Left lung (tissue), 10 donors: Measurements from ENCODE around the gene THTPA. TPM values are rescaled to one million over a fixed set of nuclear protein-coding genes. Genes with fewer than 3 reads are reported as not detected.

Experiments
- ATAC-seq: fragments of 200-7000 bp; cut with Tn5 transposase; one replicate; pipeline ENCODE4 v1.9.1; 2020; ENCODE audit warnings: moderate library complexity
- DNase-seq, 4 donors: peaks; one replicate each; pipeline ENCODE4 v3.0.0-alpha.2; 2013 to 2020
- H3K27ac ChIP-seq, 2 donors: fragments of 200-600 bp; sonication (generic) in 1 of 2; one replicate each; pipeline versions ENCODE4 v1.5.0 to v1.8.0; 2020 to 2021
- H3K27me3 ChIP-seq, 2 donors: fragments of 200-600 bp; sonication (generic) in 1 of 2; one replicate each; pipeline versions ENCODE4 v1.5.0 to v1.8.0; 2020 to 2021
- H3K36me3 ChIP-seq, 2 donors: fragments of 200-600 bp; sonication (generic) in 1 of 2; one replicate each; pipeline versions ENCODE4 v1.5.0 to v1.8.0; 2020 to 2021
- H3K4me1 ChIP-seq, 2 donors: fragments of 200-600 bp; one replicate each; pipeline ENCODE4 v1.8.0; 2021
- H3K4me3 ChIP-seq, 2 donors: fragments of 200-600 bp; sonication (generic) in 1 of 2; one replicate each; pipeline versions ENCODE4 v1.5.0 to v1.8.0; 2020 to 2021; ENCODE audit warnings: mild to moderate bottlenecking in 1 of 2
- H3K9me3 ChIP-seq, 2 donors: fragments of 200-600 bp; sonication (generic) in 1 of 2; one replicate each; pipeline versions ENCODE4 v1.5.0 to v1.8.0; 2020 to 2021
- intact Hi-C, 2 donors: fragments of 100-400 bp; cut with DNase I; formaldehyde crosslinking; loops; one replicate each; pipeline versions ENCODE4 v1.11.2 to v1.14.2; 2022
- polyA plus RNA-seq, 6 donors: library from polyadenylated mRNA; unstranded; fragments of 120-200 nt; gene quantifications; one replicate each; pipeline ENCODE4 v1.2.1, GENCODE V29; 2013; ENCODE audit not compliant: insufficient read length in 6 of 6
- total RNA-seq, 2 donors: library from RNA; stranded (reverse); fragmentation: NEBNext Ultra II Directional; extraction: Animal tissue kit (Norgen Biotek cat#: 25700); gene quantifications; one replicate each; pipeline ENCODE4 v1.2.1, GENCODE V29; 2021
- TF ChIP-seq, protein P1 (sequence below), 2 donors: fragments of 200-600 bp; sonication (generic) in 1 of 2; IDR thresholded peaks; one replicate each; pipeline versions ENCODE4 v1.5.0 to v1.8.0; 2021; ENCODE audit warnings: antibody characterized with exemption in 2 of 2
- donor health status: DM: no; HTN: yes; CAD: no.
- donor health status: DM: no; HTN: no; CAD: no.

THTPA gene
- total and polyA plus RNA-seq, 8 donors: 10.7 to 20.3 (median 12.6) TPM

DNA sequence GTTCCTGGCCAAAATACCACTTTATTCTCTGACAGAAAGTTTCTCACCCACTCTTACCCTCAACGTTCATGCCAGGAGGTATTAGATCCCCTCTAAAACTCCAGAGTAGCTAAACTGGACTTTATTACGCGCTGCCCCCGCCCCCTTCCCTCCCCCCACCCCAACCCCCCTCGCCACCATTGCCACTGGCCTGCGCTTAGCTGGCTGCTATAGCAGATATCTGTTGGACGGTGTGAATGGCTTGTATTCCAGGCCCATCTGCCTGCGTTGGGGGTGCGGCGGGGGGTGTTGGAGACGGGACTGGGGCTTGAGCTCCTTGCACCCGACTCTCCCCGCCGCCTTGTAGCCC is 564 bp upstream of the THTPA start:
- ATAC-seq: no peak
- H3K27ac ChIP-seq: peak overlapping the region; percentile 90 to 94
- peaks cover 18 to 32% of the 10 kb centered on the region in 2 donors for H3K4me1 ChIP-seq
- H3K27me3 ChIP-seq: peaks cover 0 to 2% of the 10 kb centered on the region in 2 donors
- no peaks in the 10 kb centered on the region for H3K9me3 ChIP-seq
- intact Hi-C loops: no loop called here
- no peak for DNase-seq
- H3K4me3 ChIP-seq: peak overlapping the region; percentile 84 to 85
- peaks cover 0 to 20% of the 10 kb centered on the region in 2 donors for H3K36me3 ChIP-seq
- TF ChIP-seq, protein P1, sequence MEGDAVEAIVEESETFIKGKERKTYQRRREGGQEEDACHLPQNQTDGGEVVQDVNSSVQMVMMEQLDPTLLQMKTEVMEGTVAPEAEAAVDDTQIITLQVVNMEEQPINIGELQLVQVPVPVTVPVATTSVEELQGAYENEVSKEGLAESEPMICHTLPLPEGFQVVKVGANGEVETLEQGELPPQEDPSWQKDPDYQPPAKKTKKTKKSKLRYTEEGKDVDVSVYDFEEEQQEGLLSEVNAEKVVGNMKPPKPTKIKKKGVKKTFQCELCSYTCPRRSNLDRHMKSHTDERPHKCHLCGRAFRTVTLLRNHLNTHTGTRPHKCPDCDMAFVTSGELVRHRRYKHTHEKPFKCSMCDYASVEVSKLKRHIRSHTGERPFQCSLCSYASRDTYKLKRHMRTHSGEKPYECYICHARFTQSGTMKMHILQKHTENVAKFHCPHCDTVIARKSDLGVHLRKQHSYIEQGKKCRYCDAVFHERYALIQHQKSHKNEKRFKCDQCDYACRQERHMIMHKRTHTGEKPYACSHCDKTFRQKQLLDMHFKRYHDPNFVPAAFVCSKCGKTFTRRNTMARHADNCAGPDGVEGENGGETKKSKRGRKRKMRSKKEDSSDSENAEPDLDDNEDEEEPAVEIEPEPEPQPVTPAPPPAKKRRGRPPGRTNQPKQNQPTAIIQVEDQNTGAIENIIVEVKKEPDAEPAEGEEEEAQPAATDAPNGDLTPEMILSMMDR (IDR thresholded peaks at IDR 0.05): no peak

DNA sequence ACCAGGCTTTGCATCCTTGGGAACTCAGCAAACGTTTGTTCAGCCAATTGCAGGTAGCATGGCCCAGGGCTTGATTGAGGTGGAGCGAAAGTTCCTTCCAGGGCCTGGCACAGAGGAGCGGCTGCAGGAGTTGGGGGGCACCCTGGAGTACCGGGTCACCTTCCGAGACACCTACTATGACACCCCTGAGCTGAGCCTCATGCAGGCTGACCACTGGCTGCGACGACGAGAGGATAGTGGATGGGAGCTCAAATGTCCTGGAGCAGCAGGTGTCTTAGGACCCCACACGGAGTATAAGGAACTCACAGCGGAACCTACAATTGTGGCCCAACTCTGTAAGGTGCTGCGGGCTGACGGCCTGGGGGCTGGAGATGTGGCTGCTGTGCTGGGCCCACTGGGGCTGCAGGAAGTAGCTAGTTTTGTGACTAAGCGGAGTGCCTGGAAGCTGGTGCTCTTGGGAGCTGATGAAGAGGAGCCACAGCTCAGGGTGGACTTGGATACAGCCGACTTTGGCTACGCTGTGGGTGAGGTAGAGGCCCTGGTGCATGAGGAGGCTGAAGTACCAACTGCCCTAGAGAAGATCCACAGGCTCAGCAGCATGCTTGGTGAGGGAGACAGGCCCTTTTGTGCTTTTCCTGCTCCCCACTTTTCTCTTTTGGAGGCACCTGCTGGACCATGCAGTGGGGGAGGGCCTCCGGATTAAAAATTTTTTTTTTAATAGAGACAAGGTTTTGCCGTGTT is 799 bp downstream of the THTPA start:
- Histone ChIP-seq H3K27ac (peak overlapping the region; percentile 90 to 94), H3K4me3 (peak overlapping the region; percentile 84 to 85), H3K36me3 (peaks cover 0 to 34% of the 10 kb centered on the region in 2 donors), H3K4me1 (peaks cover 18 to 29% of the 10 kb centered on the region in 2 donors), H3K9me3 (no peaks in the 10 kb centered on the region), H3K27me3 (no peaks in the 10 kb centered on the region)
- DNase-seq (no peak), ATAC-seq (no peak)
- intact Hi-C loops: no loop called here
- TF ChIP-seq, protein P1 (IDR thresholded peaks at IDR 0.05): no peak

DNA sequence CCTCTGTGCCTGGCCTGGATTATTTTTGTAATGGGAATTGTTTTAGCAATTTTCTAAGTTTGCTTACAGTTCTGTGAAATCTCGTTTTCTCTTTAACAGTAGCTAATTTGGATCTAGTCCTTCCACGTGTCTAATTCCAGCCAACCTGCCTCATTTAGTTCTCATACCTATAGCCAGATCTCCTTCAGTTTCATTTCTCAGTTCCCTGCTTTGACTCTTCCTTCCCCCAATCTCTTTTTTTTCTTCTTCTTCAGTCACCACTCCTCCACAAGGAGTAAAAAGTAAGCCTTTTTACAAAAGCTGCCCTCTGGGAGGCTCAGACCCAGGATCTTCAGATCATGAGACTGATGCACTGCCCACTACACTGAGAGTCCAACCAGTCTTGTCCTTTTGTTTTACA is 1.4 kb downstream of the THTPA start:
- no peak for ATAC-seq
- no peak overlapping the region for H3K27ac ChIP-seq
- intact Hi-C loops: no loop called here

DNA sequence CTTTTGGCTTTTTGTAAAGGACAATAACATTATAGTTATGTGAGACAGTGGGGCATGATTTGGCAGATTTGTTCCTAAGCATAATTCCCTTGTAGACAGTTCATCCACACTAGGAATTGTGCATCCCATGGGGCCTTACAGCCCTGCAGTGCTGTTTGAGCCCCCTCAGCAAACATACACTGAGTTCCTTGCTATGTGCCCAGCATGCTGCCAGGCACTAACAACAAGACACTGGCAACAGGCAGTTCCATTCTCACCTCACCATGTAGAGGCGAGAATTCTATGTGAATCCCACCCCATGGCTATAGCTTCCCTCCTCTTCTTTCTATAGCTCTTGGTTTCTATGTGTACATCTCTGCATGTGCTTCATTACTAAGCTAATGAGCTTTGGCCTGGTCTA is 1.9 kb downstream of the THTPA start:
- no peak for DNase-seq
- TF ChIP-seq, protein P1 (IDR thresholded peaks at IDR 0.05): no peak

More for the DNA sequence above, 1.4 kb downstream of the THTPA start:
- TF ChIP-seq, protein P1 (IDR thresholded peaks at IDR 0.05): no peak
- Histone ChIP-seq H3K4me3 (peak overlapping the region in 1 of 2 donors; percentile 85), H3K36me3 (peaks cover 0 to 40% of the 10 kb centered on the region in 2 donors), H3K27me3 (no peaks in the 10 kb centered on the region), H3K9me3 (no peaks in the 10 kb centered on the region), H3K4me1 (peaks cover 18 to 32% of the 10 kb centered on the region in 2 donors)
- no peak for DNase-seq

DNA sequence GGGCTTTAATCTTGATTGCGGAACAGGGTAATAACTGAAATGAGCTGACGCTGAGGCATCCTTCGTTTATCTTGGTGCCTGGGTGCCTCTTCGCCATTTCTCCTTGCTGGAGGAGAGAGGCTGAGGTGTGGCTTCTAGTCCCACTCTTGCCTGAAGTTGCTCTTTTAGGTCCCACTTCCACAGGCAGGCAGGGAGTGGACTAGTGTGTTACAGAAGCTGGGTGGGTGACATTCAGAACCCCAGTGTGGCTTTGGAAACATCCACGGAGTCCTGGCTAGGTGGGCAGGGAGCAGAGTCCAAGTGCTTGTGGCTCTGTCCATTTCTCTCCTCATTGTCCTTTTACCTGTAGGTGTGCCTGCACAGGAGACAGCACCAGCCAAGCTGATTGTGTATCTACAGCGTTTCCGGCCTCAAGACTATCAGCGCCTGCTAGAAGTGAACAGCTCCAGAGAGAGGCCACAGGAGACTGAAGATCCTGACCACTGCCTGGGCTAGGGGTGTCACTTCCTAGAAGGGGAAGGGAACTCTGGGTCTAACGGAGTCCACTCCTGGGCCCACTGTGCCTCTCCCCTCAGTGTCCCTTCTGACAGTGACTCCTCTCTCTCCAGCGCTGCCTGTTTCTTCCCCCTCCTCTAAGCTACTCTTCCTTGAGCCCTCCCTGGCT is 2.4 kb downstream of the THTPA start:
- no peaks in the 10 kb centered on the region for H3K9me3 ChIP-seq

More for the DNA sequence above, 1.9 kb downstream of the THTPA start:
- intact Hi-C loops: no loop called here
- H3K36me3 ChIP-seq: peaks cover 0 to 43% of the 10 kb centered on the region in 2 donors
- no peak overlapping the region for H3K4me3 ChIP-seq
- no peaks in the 10 kb centered on the region for H3K9me3 ChIP-seq
- no peak overlapping the region for H3K27ac ChIP-seq
- no peak for ATAC-seq
- peaks cover 18 to 34% of the 10 kb centered on the region in 2 donors for H3K4me1 ChIP-seq
- no peaks in the 10 kb centered on the region for H3K27me3 ChIP-seq

More for the DNA sequence above, 2.4 kb downstream of the THTPA start:
- no peak for DNase-seq
- intact Hi-C loops: no loop called here
- TF ChIP-seq, protein P1 (IDR thresholded peaks at IDR 0.05): no peak
- Histone ChIP-seq H3K4me3 (no peak overlapping the region), H3K27ac (no peak overlapping the region), H3K4me1 (peaks cover 18 to 34% of the 10 kb centered on the region in 2 donors), H3K27me3 (no peaks in the 10 kb centered on the region), H3K36me3 (peaks cover 0 to 49% of the 10 kb centered on the region in 2 donors)
- ATAC-seq: no peak
